NCI-H1105 (cell line): Measurements from ENCODE around the gene SPINT4.

ENCODE experiments used
- DNase-seq: peaks from one replicate; lab custom pipeline; 2025; lab: John Stamatoyannopoulos, UW

Gene SPINT4

GRCh38 chr20:45765307-45765875, 43.2 kb downstream of the SPINT4 start:
- DNase-seq: no peak

GRCh38 chr20:45765980-45766379, 43.8 kb downstream of the SPINT4 start:
- DNase-seq: no peak

GRCh38 chr20:45768479-45768878, 46.3 kb downstream of the SPINT4 start:
- DNase-seq: no peak

- peak; percentile 70 for DNase-seq
Measured at GRCh38 chr20:45771182-45771759, 49.1 kb downstream of the SPINT4 start.

DNA sequence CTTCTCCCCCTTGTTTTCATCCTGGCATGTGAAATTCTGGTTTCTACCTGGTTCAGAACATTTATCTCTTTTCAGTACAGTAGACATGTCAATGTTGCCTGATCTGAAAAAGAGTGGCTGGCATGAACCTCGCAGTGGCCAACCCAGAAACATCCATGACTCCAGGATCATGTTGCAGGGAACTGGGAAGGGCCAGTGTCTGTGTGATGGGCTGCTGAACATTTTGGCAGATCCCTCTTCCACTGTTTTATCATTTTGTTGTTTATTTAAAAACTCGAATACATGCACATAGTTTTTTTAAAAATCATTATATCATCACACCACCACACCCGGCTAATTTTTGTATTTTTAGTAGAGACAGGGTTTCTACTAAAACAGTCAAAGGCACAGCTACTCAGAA, 50.5 kb downstream of the SPINT4 start:
- no peak for DNase-seq

- no peak for DNase-seq
Measured at GRCh38 chr20:45774945-45775344, 52.8 kb downstream of the SPINT4 start.

DNA sequence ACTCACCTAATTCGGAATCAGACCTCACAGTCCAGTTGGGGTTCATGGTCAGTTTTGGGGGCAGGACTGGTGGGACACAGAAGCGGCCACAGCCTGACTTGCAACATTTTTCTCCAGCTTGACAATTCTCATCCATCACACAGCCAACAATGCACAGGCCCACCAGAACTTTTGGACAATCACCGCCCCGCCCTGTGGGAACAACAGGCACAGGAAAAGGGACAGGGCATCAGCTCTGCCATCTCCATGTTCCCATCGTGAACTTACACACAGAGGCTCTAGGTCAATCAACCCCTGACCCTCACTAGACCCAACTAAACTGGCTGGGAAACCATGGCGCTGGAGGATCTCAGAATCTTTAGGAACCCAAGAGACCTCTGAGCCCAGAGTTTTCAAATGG, 53.3 kb downstream of the SPINT4 start:
- DNase-seq: no peak
